KG1 (cell line): ENCODE measurements around the gene SLC30A10.
"Not testable (repeated sequence)": the region's sequence is repeated elsewhere in the genome, so short reads cannot be mapped to it uniquely, and the experiment has no call there.

ENCODE experiments used
- DNase-seq: peaks from one replicate; lab custom pipeline; 2025; lab: John Stamatoyannopoulos, UW

The SLC30A10 gene

DNA sequence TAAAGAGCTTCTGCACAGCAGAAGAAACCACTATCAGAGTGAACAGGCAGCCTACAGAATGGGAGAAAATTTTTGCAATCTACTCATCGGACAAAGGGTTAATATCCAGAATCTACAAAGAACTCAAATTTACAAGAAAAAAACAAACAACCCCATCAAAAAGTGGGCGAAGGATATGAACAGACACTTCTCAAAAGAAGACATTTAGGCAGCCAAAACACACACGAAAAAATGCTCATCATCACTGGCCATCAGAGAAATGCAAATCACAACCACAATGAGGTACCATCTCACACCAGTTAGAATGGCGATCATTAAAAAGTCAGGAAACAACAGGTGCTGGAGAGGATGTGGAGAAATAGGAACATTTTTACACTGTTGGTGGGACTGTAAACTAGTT lies 36.5 kb downstream of the SLC30A10 start:
- DNase-seq: not testable (repeated sequence)

DNA sequence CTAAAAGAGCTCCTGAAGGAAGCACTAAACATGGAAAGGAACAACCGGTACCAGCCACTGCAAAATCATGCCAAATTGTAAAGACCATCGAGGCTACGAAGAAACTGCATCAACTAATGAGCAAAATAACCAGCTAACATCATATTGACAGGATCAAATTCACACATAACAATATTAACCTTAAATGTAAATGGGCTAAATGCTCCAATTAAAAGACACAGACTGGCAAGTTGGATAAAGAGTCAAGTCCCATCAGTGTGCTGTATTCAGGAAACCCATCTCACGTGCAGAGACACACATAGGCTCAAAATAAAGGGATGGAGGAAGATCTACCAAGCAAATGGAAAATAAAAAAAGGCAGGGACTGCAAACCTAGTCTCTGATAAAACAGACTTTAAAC lies 39.7 kb downstream of the SLC30A10 start:
- DNase-seq: not testable (repeated sequence)

DNA sequence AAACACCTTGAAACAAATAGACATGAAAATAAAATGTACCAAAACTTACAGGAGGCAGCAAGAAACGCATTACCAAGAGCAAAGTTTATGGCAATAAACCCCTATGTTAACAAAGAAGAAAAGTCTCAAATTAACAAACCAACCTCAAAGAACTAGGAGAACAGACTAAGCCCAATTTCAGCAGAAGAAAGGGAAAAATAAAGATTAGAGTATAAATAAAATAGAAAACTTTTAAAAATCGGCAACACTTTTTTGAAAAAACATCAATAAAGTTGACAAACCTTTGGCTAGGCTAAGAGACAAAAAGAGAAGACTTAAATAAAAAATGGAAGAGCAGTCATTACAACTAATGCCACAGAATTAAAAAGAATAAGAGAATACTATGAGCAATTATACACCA lies 42.7 kb downstream of the SLC30A10 start:
- DNase-seq: no peak

DNA sequence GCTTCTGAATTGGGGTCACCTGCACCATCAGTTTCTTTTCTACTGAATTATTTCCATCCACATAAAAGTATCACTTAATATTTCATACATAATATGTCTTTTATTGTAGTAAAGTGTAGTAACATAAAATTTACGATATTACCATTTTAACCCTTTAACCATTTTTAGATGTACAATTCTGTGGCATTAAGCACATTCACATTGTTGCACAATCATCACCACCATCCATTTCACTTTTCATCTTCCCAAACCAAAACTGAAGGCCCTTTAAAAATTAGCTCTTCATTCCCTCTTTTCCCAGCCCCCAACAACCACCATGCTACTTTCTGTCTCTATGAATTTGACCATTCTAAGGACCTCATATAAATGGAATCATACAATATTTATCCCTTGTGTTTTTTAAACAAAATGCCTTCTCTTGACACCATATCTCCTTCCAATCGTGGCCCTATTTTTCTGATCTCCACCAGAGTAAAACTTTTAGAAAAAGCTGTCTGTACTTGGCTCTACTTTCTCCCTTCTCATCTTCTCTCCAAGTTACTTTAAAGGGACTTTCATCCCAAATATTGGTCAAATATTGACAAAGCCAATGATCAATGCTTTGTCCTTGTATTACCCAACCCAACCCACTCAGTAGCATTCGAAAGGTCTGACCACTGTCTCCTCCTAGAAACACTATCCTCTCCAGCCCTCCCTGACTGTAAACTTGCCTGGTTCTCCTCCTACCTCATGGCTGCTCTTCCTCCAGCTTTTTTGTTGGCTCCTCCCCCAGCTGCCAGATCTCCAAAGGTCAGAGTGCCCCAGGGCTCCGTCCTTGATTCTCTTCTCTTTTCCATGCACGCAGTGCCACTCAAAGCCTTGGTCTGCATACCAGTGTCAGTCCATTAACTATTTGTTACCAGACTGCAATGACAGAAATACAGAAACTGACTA lies 44.7 kb downstream of the SLC30A10 start:
- DNase-seq: no peak

DNA sequence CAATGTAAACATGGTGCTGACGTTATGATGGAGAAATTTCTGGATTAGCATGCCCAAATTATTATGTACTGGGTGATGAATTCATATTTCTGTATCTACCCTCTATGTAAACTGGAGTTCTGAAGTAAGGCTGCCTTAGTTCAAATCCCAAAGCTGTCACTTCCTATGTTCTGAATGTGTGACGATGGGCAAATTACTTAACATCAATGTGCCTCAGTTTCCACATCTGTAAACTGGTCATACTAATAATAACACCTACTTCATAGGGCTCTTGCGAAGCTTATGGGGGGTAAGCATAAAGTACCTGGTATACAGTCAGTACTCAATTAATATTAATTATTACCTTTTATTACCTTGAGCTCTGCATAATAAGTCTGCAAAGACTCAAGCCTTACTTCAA lies 45.6 kb downstream of the SLC30A10 start:
- no peak for DNase-seq

DNA sequence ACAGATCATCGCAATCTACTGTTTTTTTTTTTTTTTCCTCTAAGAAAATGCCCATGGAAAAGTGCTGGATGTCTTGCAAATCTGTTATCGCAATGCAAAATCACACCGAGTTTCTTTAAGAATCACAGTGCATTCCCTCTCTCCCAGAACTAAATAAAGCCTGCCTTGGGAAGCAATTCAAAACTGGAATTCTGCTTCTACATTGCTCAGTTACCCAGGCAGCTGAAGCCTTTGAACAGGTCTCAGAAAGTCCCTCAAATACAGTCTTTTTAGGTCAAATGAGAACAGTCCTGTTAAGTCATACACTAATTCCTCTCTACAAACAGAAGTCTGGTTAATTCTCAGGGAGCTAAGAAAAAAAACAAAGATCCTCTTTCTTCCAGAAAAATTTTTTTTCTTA lies 46.3 kb downstream of the SLC30A10 start:
- no peak for DNase-seq

DNA sequence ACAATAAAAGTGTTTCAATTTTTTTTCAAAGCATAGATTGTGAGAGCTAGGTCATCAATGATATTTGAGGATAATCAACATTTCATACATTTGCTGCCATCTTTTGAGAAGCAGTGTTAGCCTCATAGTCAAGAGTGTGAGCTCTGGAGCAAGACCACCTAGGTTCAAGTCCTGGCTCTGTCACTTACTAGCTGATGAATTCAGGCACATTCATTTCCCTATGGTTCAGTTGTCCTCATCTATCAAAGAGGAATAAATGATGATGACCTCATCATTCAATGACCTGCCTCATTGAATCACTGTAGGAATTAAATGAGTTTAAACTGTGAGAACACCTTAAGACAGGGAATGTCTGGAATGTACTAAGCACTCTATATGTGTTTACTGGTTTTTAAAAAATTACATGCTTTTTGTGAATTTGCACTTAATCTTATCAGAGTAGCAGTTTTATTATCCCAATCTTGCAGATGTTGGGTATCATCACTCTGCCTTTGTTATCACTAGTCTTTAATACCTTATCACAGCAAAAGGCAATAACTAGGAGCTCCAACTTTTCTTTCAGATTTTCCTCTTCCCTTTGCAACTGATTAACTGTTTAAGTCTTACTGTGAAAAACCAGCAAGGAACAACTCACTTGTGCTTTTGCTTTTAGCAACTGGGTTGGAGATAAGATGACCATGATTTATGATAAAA lies 47.4 kb downstream of the SLC30A10 start:
- no peak for DNase-seq

DNA sequence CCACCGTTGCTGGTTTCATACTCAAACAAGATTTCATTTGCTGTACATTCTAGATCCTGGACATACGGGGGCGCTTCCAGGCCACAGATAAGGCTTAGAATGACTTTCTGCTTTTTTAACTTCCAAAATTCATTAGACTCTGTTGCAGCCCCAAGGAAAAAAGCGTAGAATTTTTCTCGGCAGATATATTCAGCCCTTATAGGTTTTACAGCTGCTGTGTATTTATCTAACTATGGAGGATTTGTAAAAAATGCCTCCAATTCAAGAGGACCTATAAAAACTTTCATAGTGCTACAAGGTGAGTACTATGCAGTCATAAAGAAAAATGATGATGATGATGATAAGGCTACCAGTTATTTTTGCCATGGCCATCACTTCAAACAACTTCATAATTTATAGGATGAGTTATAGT lies 51.6 kb downstream of the SLC30A10 start:
- DNase-seq: no peak

DNA sequence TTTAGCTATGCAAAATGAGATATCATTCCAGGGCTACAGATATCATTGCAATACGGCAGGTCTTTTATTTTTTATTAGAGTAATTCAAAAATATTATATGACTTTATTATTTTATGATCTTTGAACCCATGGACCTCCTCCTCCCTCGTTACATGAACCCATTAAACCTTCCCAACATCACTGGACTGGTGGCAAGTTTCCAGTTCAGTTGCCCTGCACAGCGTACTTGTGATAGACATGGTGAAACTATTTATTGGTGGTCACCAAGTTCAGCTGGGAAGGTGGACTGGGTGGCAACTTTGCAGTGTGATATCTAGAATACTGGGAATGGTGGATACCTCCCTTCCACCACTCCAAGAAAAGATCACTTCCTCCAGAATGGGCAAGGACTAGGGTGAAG lies 52.5 kb downstream of the SLC30A10 start:
- no peak for DNase-seq

DNA sequence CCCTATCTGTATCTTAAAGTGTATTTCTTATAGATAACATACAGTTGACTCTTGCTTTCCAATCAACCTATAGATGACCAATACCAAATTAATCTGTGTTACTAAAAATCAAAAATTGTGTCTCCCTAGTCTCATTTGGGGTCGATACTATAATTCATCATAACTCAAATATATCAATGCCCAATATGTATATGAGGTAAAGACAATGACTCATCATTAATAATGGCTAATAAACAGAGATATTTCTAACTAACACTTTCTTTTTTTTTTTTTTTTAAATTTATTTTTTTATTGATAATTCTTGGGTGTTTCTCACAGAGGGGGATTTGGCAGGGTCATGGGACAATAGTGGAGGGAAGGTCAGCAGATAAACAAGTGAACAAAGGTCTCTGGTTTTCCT lies 55.8 kb downstream of the SLC30A10 start:
- DNase-seq: not testable (repeated sequence)

DNA sequence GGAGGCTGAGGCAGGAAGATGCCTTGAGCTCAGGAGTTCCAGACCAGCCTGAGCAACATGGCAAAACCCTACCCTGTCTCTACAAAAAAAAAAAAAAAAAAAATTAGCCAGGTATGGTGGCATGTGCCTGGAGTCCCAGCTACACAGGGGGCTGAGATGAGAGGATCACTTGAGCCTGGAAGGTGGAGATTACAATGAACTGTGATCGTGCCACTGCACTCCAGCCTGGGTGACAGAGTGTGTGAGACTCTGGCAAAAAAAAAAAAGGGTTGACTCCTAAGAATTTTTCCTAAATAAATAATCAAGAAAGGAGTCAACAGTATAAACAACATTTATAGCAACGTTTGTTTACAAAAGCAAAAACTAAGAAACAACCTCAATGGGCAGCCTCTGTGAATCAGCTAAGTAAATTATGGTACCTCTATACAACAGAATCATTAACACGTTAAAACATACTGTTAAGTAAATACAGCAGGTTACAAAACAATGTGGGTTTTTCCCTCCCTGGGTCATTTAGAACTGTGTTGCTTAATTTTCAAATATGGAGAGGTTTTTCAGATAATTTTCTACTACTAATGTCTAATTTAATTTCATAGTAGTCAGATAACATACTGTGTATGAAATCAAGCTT lies 56.8 kb downstream of the SLC30A10 start:
- DNase-seq: no peak

DNA sequence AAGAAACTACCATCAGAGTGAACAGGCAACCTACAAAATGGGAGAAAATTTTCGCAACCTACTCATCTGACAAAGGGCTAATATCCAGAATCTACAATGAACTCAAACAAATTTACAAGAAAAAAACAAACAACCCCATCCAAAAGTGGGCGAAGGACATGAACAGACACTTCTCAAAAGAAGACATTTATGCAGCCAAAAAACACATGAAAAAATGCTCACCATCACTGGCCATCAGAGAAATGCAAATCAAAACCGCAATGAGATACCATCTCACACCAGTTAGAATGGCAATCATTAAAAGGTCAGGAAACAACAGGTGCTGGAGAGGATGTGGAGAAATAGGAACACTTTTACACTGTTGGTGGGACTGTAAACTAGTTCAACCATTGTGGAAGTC lies 59.7 kb downstream of the SLC30A10 start:
- DNase-seq: not testable (repeated sequence)
